Lung (tissue), 12 donors: ENCODE results near the gene ARAP2. TPM values are rescaled to one million over a fixed set of nuclear protein-coding genes. Genes with fewer than 3 reads are reported as not detected.

Experiments
- ATAC-seq: fragments of 200-7000 bp; cut with Tn5 transposase; one replicate; pipeline ENCODE4 v1.9.1; 2020; ENCODE audit warnings: moderate number of reproducible peaks; ENCODE audit not compliant: insufficient read depth, low FRiP score
- DNase-seq, 3 donors: peaks; one replicate each; pipeline ENCODE4 v3.0.0-alpha.2; 2013 to 2017
- H3K27ac ChIP-seq, 2 donors: one replicate each; pipeline ENCODE4 v1.5.1; 2013; ENCODE audit warnings: mild to moderate bottlenecking in 2 of 2, moderate library complexity in 2 of 2, control low read depth in 1 of 2, inconsistent platforms in 1 of 2, low read depth in 1 of 2, low read length in 1 of 2
- H3K27me3 ChIP-seq, 3 donors: one replicate each; pipeline ENCODE4 v1.5.1; 2013; ENCODE audit warnings: low read length in 2 of 3; ENCODE audit not compliant: control insufficient read depth in 3 of 3, insufficient read depth in 3 of 3
- H3K36me3 ChIP-seq, 4 donors: one replicate each; pipeline ENCODE4 v1.5.1; 2013; ENCODE audit warnings: low read length in 4 of 4, mild to moderate bottlenecking in 1 of 4, moderate library complexity in 1 of 4; ENCODE audit not compliant: control insufficient read depth in 4 of 4, insufficient read depth in 4 of 4
- H3K4me1 ChIP-seq, 5 donors: one replicate each; pipeline ENCODE4 v1.5.1; 2013; ENCODE audit warnings: low read length in 5 of 5, mild to moderate bottlenecking in 2 of 5, moderate library complexity in 1 of 5; ENCODE audit not compliant: control insufficient read depth in 5 of 5, insufficient read depth in 5 of 5
- H3K4me3 ChIP-seq: one replicate; pipeline ENCODE4 v1.5.1; 2013; ENCODE audit warnings: mild to moderate bottlenecking, control low read depth, moderate library complexity
- H3K9ac ChIP-seq, 2 donors: one replicate each; pipeline ENCODE4 v1.5.1; 2013; ENCODE audit warnings: low read length in 2 of 2, control low read depth in 1 of 2; ENCODE audit not compliant: insufficient read depth in 1 of 2
- H3K9me3 ChIP-seq, 4 donors: one replicate each; pipeline ENCODE4 v1.5.1; 2013; ENCODE audit warnings: low read length in 3 of 4, mild to moderate bottlenecking in 1 of 4, moderate library complexity in 1 of 4; ENCODE audit not compliant: control insufficient read depth in 4 of 4, insufficient read depth in 3 of 4
- WGBS, 2 donors: extraction: QIAGEN DNeasy Blood & Tissue Kit; methylation state at CpG; one replicate each; pipeline ENCODE4 v1.1.7; 2013; 5-methylcytosine and 5-hydroxymethylcytosine counted together
- polyA plus RNA-seq, 2 donors: library from polyadenylated mRNA; stranded (reverse); fragments of 200-250 nt; gene quantifications; one replicate each; pipeline ENCODE4 v1.2.1, GENCODE V29; 2013
- total RNA-seq, 2 donors: library from RNA; depleted of rRNA in 1 of 2; stranded (reverse); fragments of >200 nt in 1 of 2; gene quantifications; one replicate each; pipeline ENCODE4 v1.2.1, GENCODE V29; 2014 to 2021
- TF ChIP-seq, protein P1 (sequence below): IDR thresholded peaks from 2 replicates; pipeline ENCODE4 v1.5.1; 2012; ENCODE audit warnings: mild to moderate bottlenecking; ENCODE audit errors: control extremely low read depth, extremely low read depth
- donor health status: control.
- donor health status: control.
- donor health status: Bipolar disorder and iron deficiency.
- donor health status: healthy.
- donor health status: DM: yes; HTN: yes; CAD: no.

The ARAP2 gene
- total and polyA plus RNA-seq, 4 donors: 5.9 to 77.8 (median 20.2) TPM

- H3K4me1 ChIP-seq: no peaks in the 10 kb centered on the region
- no peak overlapping the region for H3K27ac ChIP-seq
- H3K4me3 ChIP-seq: no peak overlapping the region
- ATAC-seq: no peak
- no peaks in the 10 kb centered on the region for H3K36me3 ChIP-seq
- WGBS, 2 donors: 41 to 53% methylated on average over 2 of the region's 2 CpGs
- no peaks in the 10 kb centered on the region for H3K9me3 ChIP-seq
- TF ChIP-seq, protein P1, sequence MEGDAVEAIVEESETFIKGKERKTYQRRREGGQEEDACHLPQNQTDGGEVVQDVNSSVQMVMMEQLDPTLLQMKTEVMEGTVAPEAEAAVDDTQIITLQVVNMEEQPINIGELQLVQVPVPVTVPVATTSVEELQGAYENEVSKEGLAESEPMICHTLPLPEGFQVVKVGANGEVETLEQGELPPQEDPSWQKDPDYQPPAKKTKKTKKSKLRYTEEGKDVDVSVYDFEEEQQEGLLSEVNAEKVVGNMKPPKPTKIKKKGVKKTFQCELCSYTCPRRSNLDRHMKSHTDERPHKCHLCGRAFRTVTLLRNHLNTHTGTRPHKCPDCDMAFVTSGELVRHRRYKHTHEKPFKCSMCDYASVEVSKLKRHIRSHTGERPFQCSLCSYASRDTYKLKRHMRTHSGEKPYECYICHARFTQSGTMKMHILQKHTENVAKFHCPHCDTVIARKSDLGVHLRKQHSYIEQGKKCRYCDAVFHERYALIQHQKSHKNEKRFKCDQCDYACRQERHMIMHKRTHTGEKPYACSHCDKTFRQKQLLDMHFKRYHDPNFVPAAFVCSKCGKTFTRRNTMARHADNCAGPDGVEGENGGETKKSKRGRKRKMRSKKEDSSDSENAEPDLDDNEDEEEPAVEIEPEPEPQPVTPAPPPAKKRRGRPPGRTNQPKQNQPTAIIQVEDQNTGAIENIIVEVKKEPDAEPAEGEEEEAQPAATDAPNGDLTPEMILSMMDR: no peak
- H3K9ac ChIP-seq: no peak overlapping the region
- no peak for DNase-seq
- H3K27me3 ChIP-seq: no peaks in the 10 kb centered on the region
These were observed 23.4 kb upstream of the ARAP2 start for GRCh38 chr4:36267486-36268268.

- H3K27me3 ChIP-seq: no peaks in the 10 kb centered on the region
- H3K36me3 ChIP-seq: no peaks in the 10 kb centered on the region
- 96 to 98% methylated on average over 2 of the region's 2 CpGs for WGBS, 2 donors
- no peak overlapping the region for H3K4me3 ChIP-seq
- ATAC-seq: no peak
- no peaks in the 10 kb centered on the region for H3K9me3 ChIP-seq
- H3K9ac ChIP-seq: no peak overlapping the region
- no peak overlapping the region for H3K27ac ChIP-seq
- no peak for DNase-seq
- H3K4me1 ChIP-seq: no peaks in the 10 kb centered on the region
- TF ChIP-seq, protein P1: no peak
These were observed 20.0 kb upstream of the ARAP2 start for GRCh38 chr4:36264207-36264826.

DNA sequence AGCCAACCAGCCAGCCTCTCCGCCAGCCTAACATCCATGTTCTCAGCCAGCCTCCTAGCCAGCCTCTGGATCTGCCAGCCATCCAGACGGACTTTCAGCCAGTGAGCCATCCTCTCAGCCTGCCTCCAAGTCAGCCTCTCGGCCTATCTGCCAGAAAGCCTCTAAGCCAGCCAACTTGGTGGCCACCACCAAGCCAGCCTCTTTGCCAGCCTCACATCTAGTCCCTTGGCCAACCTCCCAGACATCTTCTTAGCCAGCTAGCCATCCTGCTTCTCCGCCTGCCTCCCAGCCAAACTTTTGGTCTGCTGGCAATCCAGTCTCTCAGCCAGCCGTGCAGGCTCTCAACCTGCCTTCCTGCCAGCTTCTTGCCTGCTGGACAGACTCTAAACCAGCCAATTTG is 16.4 kb upstream of the ARAP2 start:
- no peak overlapping the region for H3K4me3 ChIP-seq
- DNase-seq (no peak), ATAC-seq (no peak)
- WGBS, 2 donors: 87 to 100% methylated on average over 5 of the region's 5 CpGs
- H3K27ac ChIP-seq: no peak overlapping the region
- TF ChIP-seq, protein P1: no peak
- no peaks in the 10 kb centered on the region for H3K27me3 ChIP-seq
- no peaks in the 10 kb centered on the region for H3K4me1 ChIP-seq
- no peak overlapping the region for H3K9ac ChIP-seq
- H3K9me3 ChIP-seq: no peaks in the 10 kb centered on the region
- H3K36me3 ChIP-seq: no peaks in the 10 kb centered on the region
